Measurements from ENCODE around the gene STK17A.

- no peak for TF ChIP-seq POLR2AphosphoS5 (IDR thresholded peaks at IDR 0.05)
- TF ChIP-seq, protein P1, sequence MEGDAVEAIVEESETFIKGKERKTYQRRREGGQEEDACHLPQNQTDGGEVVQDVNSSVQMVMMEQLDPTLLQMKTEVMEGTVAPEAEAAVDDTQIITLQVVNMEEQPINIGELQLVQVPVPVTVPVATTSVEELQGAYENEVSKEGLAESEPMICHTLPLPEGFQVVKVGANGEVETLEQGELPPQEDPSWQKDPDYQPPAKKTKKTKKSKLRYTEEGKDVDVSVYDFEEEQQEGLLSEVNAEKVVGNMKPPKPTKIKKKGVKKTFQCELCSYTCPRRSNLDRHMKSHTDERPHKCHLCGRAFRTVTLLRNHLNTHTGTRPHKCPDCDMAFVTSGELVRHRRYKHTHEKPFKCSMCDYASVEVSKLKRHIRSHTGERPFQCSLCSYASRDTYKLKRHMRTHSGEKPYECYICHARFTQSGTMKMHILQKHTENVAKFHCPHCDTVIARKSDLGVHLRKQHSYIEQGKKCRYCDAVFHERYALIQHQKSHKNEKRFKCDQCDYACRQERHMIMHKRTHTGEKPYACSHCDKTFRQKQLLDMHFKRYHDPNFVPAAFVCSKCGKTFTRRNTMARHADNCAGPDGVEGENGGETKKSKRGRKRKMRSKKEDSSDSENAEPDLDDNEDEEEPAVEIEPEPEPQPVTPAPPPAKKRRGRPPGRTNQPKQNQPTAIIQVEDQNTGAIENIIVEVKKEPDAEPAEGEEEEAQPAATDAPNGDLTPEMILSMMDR (IDR thresholded peaks at IDR 0.05) = no peak
These were observed 8.1 kb downstream of the STK17A start for GRCh38 chr7:43590862-43591557.

All from gastroesophageal sphincter (tissue), 3 donors.